AG04449 (cell line): Measurements from ENCODE around the gene ARL10.
A peak's percentile ranks its signal among the peaks of the same experiment; 100 is the strongest.

ENCODE experiments used
- CTCF ChIA-PET: fragments of 350-600 bp; formaldehyde crosslinking; extraction: SDS; loops from one replicate; lab custom pipeline; 2021; ENCODE audit warnings: antibody characterized with exemption; lab: Yijun Ruan, JAX
- POLR2A ChIA-PET: fragments of 400-600, 350-600 bp; formaldehyde crosslinking; extraction: SDS; loops from one replicate; lab custom pipeline; 2020; ENCODE audit warnings: antibody characterized with exemption, inconsistent platforms; lab: Yijun Ruan, JAX
- DNase-seq: peaks from one replicate; pipeline ENCODE4 v3.0.0-alpha.2; 2010; ENCODE audit warnings: low read depth, low spot score
- H3K4me3 ChIP-seq: 2 replicates; pipeline ENCODE4 v1.5.1; 2011; ENCODE audit warnings: low read depth, mild to moderate bottlenecking, control low read depth, low read length
- CTCF ChIP-seq: IDR thresholded peaks from one replicate; pipeline ENCODE4 v1.5.1; 2011; ENCODE audit warnings: mild to moderate bottlenecking, moderate library complexity, low read length, control low read depth, inconsistent platforms; ENCODE audit not compliant: insufficient read depth; ENCODE audit errors: missing control alignments

Gene ARL10

GRCh38 chr5:176352116-176352878, 13.0 kb upstream of the ARL10 start:
- no peak for TF ChIP-seq CTCF
- ChIA-PET POLR2A (interaction anchor here (1.0 to 1.1 kb wide), 2 partner anchors 9 to 13 kb away, joined by 3 to 5 read pairs; partner anchors contain the start of genes ARL10 and KIAA1191), CTCF (interaction anchor here (1.5 kb wide), 2 partner anchors 9 to 11 kb away, joined by 3 to 4 read pairs; no protein-coding TSS in a partner anchor)
- H3K4me3 ChIP-seq, result no peak overlapping the region
- DNase-seq, result no peak

GRCh38 chr5:176353533-176353932, 11.8 kb upstream of the ARL10 start:
- ChIA-PET CTCF (no interaction called here), POLR2A (no interaction called here)
- DNase-seq, result no peak
- no peak overlapping the region for H3K4me3 ChIP-seq
- no peak for TF ChIP-seq CTCF

- DNase-seq, result no peak
- ChIA-PET POLR2A (no interaction called here), CTCF (no interaction called here)
- TF ChIP-seq CTCF, result no peak
- H3K4me3 ChIP-seq, result no peak overlapping the region
Observed at GRCh38 chr5:176355400-176356178, 9.7 kb upstream of the ARL10 start.

- ChIA-PET POLR2A (no interaction called here), CTCF (no interaction called here)
- no peak overlapping the region for H3K4me3 ChIP-seq
- TF ChIP-seq CTCF, result no peak
- no peak for DNase-seq
Observed at GRCh38 chr5:176356179-176356566, 9.1 kb upstream of the ARL10 start.

- POLR2A ChIA-PET, result no interaction called here
- no peak for DNase-seq
- peak overlapping the region; percentile 20 for H3K4me3 ChIP-seq
- no peak for TF ChIP-seq CTCF
- CTCF ChIA-PET, result interaction anchor here (1.6 kb wide), 1 partner anchor 88 kb away, joined by 3 read pairs; no protein-coding TSS in a partner anchor
Observed at GRCh38 chr5:176359658-176360057, 5.6 kb upstream of the ARL10 start.
